ENCODE results near the gene TMEM53.

- no peak for TF ChIP-seq CTCF (IDR thresholded peaks at IDR 0.05)
- no peak for TF ChIP-seq EP300 (IDR thresholded peaks at IDR 0.05)
Measured at GRCh38 chr1:44696789-44697345, 22.6 kb upstream of the TMEM53 start.

All from ovary (tissue), 3 donors.